Activated naive CD4-positive, alpha-beta T cell treated with anti-CD3 and anti-CD28 coated beads, Interleukin-2, amount 50 U/mL, for 72 hours (primary cell): ENCODE measurements around the gene SUSD6. TPM values are rescaled to one million over a fixed set of nuclear protein-coding genes. Genes with fewer than 3 reads are reported as not detected.

Source experiments
- ATAC-seq, 2 donors: fragments of 150-1000 bp; cut with Tn5 transposase; 2 replicates each; pipeline ENCODE4 v1.10.0; 2021; ENCODE audit warnings: mild to moderate bottlenecking in 2 of 2, moderate library complexity in 2 of 2
- DNase-seq, 2 donors: peaks; one replicate each; pipeline ENCODE4 v3.0.0; 2021 to 2022; ENCODE audit warnings: low spot score in 2 of 2
- H3K27ac Mint-ChIP-seq, 2 donors: one replicate each; pipeline ENCODE4 v1.8.0; 2022; ENCODE audit warnings: mild to moderate bottlenecking in 2 of 2, mixed read lengths in 2 of 2
- H3K36me3 Mint-ChIP-seq, 2 donors: one replicate each; pipeline ENCODE4 v1.8.0; 2022; ENCODE audit warnings: mixed read lengths in 2 of 2
- H3K9me3 Mint-ChIP-seq, 2 donors: one replicate each; pipeline ENCODE4 v1.8.0; 2022; ENCODE audit warnings: mixed read lengths in 2 of 2
- total RNA-seq, 2 donors: library from RNA; stranded (reverse); gene quantifications; one replicate each; pipeline ENCODE4 v1.2.3, GENCODE V29; 2022

Gene SUSD6
- total RNA-seq, 2 donors from 2014 or later, result 54.1 to 98.6 TPM

GRCh38 chr14:69671365-69672030 lies 60.1 kb downstream of the SUSD6 start:
- no peaks in the 10 kb centered on the region for H3K9me3 Mint-ChIP-seq
- H3K27ac Mint-ChIP-seq, result peak overlapping the region; percentile 5 to 86
- DNase-seq (no peak), ATAC-seq (no peak)
- H3K36me3 Mint-ChIP-seq, result peaks cover 6 to 67% of the 10 kb centered on the region in 2 donors

- Mint-ChIP-seq H3K36me3 (peaks cover 6 to 67% of the 10 kb centered on the region in 2 donors), H3K9me3 (no peaks in the 10 kb centered on the region), H3K27ac (peak overlapping the region; percentile 95 to 100)
- no peak for ATAC-seq
- no peak for DNase-seq
Observed at GRCh38 chr14:69672356-69672755, 61.0 kb downstream of the SUSD6 start.

- ATAC-seq (no peak), DNase-seq (no peak)
- H3K36me3 Mint-ChIP-seq, result peaks cover 6 to 59% of the 10 kb centered on the region in 2 donors
- H3K27ac Mint-ChIP-seq, result peak overlapping the region; percentile 95 to 100
- H3K9me3 Mint-ChIP-seq, result no peaks in the 10 kb centered on the region
Observed at GRCh38 chr14:69673104-69673503, 61.7 kb downstream of the SUSD6 start.

GRCh38 chr14:69673578-69674305 lies 62.3 kb downstream of the SUSD6 start:
- Mint-ChIP-seq H3K9me3 (no peaks in the 10 kb centered on the region), H3K27ac (peak overlapping the region; percentile 95 to 100), H3K36me3 (peaks cover 6 to 55% of the 10 kb centered on the region in 2 donors)
- no peak for ATAC-seq
- no peak for DNase-seq

GRCh38 chr14:69674546-69675244 lies 63.3 kb downstream of the SUSD6 start:
- H3K27ac Mint-ChIP-seq, result peak overlapping the region; percentile 95 to 100
- peaks cover 6 to 45% of the 10 kb centered on the region in 2 donors for H3K36me3 Mint-ChIP-seq
- no peaks in the 10 kb centered on the region for H3K9me3 Mint-ChIP-seq
- DNase-seq (peak in 1 of 2 donors; percentile 41), ATAC-seq (peak; percentile 35 to 55)

- peak overlapping the region; percentile 95 to 100 for H3K27ac Mint-ChIP-seq
- DNase-seq, result no peak
- no peaks in the 10 kb centered on the region for H3K9me3 Mint-ChIP-seq
- H3K36me3 Mint-ChIP-seq, result peaks cover 6 to 43% of the 10 kb centered on the region in 2 donors
- no peak for ATAC-seq
Observed at GRCh38 chr14:69675245-69675583, 63.8 kb downstream of the SUSD6 start.

- H3K27ac Mint-ChIP-seq, result peak overlapping the region; percentile 95 to 100
- DNase-seq (peak in 1 of 2 donors; percentile 48), ATAC-seq (peak; percentile 84 to 88)
- no peaks in the 10 kb centered on the region for H3K9me3 Mint-ChIP-seq
- peaks cover 1 to 43% of the 10 kb centered on the region in 2 donors for H3K36me3 Mint-ChIP-seq
Observed at GRCh38 chr14:69675877-69676416, 64.6 kb downstream of the SUSD6 start.

GRCh38 chr14:69676723-69677122 lies 65.3 kb downstream of the SUSD6 start:
- ATAC-seq (no peak), DNase-seq (no peak)
- Mint-ChIP-seq H3K9me3 (no peaks in the 10 kb centered on the region), H3K27ac (peak overlapping the region; percentile 95 to 100), H3K36me3 (peaks cover 0 to 46% of the 10 kb centered on the region in 2 donors)

- peak overlapping the region; percentile 51 to 84 for H3K27ac Mint-ChIP-seq
- H3K9me3 Mint-ChIP-seq, result no peaks in the 10 kb centered on the region
- no peak for DNase-seq
- no peak for ATAC-seq
- H3K36me3 Mint-ChIP-seq, result peaks cover 0 to 45% of the 10 kb centered on the region in 2 donors
Observed at GRCh38 chr14:69680297-69680696, 68.9 kb downstream of the SUSD6 start.

GRCh38 chr14:69682136-69682535 lies 70.7 kb downstream of the SUSD6 start:
- ATAC-seq, result no peak
- peak overlapping the region; percentile 84 to 98 for H3K27ac Mint-ChIP-seq
- H3K36me3 Mint-ChIP-seq, result peaks cover 0 to 48% of the 10 kb centered on the region in 2 donors
- no peaks in the 10 kb centered on the region for H3K9me3 Mint-ChIP-seq
- no peak for DNase-seq

GRCh38 chr14:69682621-69683263 lies 71.3 kb downstream of the SUSD6 start:
- DNase-seq (no peak), ATAC-seq (peak in 1 of 2 donors; percentile 22)
- peak overlapping the region; percentile 84 to 98 for H3K27ac Mint-ChIP-seq
- no peaks in the 10 kb centered on the region for H3K9me3 Mint-ChIP-seq
- H3K36me3 Mint-ChIP-seq, result peaks cover 0 to 48% of the 10 kb centered on the region in 2 donors

- H3K9me3 Mint-ChIP-seq, result no peaks in the 10 kb centered on the region
- DNase-seq, result no peak
- ATAC-seq, result no peak
- H3K27ac Mint-ChIP-seq, result peak overlapping the region; percentile 84 to 98
- H3K36me3 Mint-ChIP-seq, result peaks cover 3 to 59% of the 10 kb centered on the region in 2 donors
Observed at GRCh38 chr14:69683971-69684370, 72.6 kb downstream of the SUSD6 start.

- H3K36me3 Mint-ChIP-seq, result peaks cover 5 to 64% of the 10 kb centered on the region in 2 donors
- peak; percentile 24 to 36 for ATAC-seq
- no peak for DNase-seq
- no peaks in the 10 kb centered on the region for H3K9me3 Mint-ChIP-seq
- peak overlapping the region; percentile 84 to 98 for H3K27ac Mint-ChIP-seq
Observed at GRCh38 chr14:69684461-69685217, 73.2 kb downstream of the SUSD6 start.

GRCh38 chr14:69685218-69685616 lies 73.8 kb downstream of the SUSD6 start:
- DNase-seq, result peak; percentile 65 to 71

GRCh38 chr14:69685716-69686115 lies 74.3 kb downstream of the SUSD6 start:
- Mint-ChIP-seq H3K9me3 (no peaks in the 10 kb centered on the region), H3K27ac (peak overlapping the region; percentile 84 to 98), H3K36me3 (peaks cover 5 to 65% of the 10 kb centered on the region in 2 donors)
- no peak for DNase-seq
- ATAC-seq, result peak; percentile 45 to 60

More at GRCh38 chr14:69685218-69685616, 73.8 kb downstream of the SUSD6 start:
- no peaks in the 10 kb centered on the region for H3K9me3 Mint-ChIP-seq
- peaks cover 5 to 65% of the 10 kb centered on the region in 2 donors for H3K36me3 Mint-ChIP-seq
- peak; percentile 91 to 93 for ATAC-seq
- peak overlapping the region; percentile 84 to 98 for H3K27ac Mint-ChIP-seq
